Measurements from ENCODE around the gene GJA4.

Gene GJA4

GRCh38 chr1:34779962-34780361 is 12.8 kb upstream of the GJA4 start:
- no peaks in the 10 kb centered on the region for H3K4me1 ChIP-seq (ENCODE audit: control insufficient read depth, insufficient read depth, low read length)
- H3K9me3 ChIP-seq (ENCODE audit: control insufficient read depth, low read length), result no peaks in the 10 kb centered on the region
- WGBS, 2 experiments, result 88 to 90% methylated on average over 5 of the region's 5 CpGs
- no peak overlapping the region for H3K27ac ChIP-seq (ENCODE audit: insufficient read depth, low read depth, low read length, poor library complexity, severe bottlenecking)
- H3K4me3 ChIP-seq (ENCODE audit: insufficient read depth, low read depth, low read length), result no peak overlapping the region
- H3K36me3 ChIP-seq (ENCODE audit: control insufficient read depth, insufficient read depth, low read length), result no peaks in the 10 kb centered on the region
- peaks cover 61% of the 10 kb centered on the region for H3K27me3 ChIP-seq (ENCODE audit: control insufficient read depth, insufficient read depth, low read length, poor library complexity, severe bottlenecking)

- 80 to 89% methylated on average over 1 of the region's 2 CpGs for WGBS, 2 experiments
- no peak overlapping the region for H3K27ac ChIP-seq (ENCODE audit: insufficient read depth, low read depth, low read length, poor library complexity, severe bottlenecking)
- peaks cover 64% of the 10 kb centered on the region for H3K27me3 ChIP-seq (ENCODE audit: control insufficient read depth, insufficient read depth, low read length, poor library complexity, severe bottlenecking)
These were observed 12.3 kb upstream of the GJA4 start for GRCh38 chr1:34780528-34780927.

GRCh38 chr1:34781071-34781843 is 11.5 kb upstream of the GJA4 start, which contains the start of gene GJB3:
GJB3 (plus strand) TSS chr1:34781214; CDS start chr1:34784763, 3,549 bp downstream.
- peaks cover 68% of the 10 kb centered on the region for H3K27me3 ChIP-seq (ENCODE audit: control insufficient read depth, insufficient read depth, low read length, poor library complexity, severe bottlenecking)
- no peaks in the 10 kb centered on the region for H3K9me3 ChIP-seq (ENCODE audit: control insufficient read depth, low read length)
- H3K27ac ChIP-seq (ENCODE audit: insufficient read depth, low read depth, low read length, poor library complexity, severe bottlenecking), result no peak within 1 kb of the TSS
- H3K36me3 ChIP-seq (ENCODE audit: control insufficient read depth, insufficient read depth, low read length), result no peaks in the 10 kb centered on the region
- H3K4me1 ChIP-seq (ENCODE audit: control insufficient read depth, insufficient read depth, low read length), result no peaks in the 10 kb centered on the region
- peak within 1 kb of the TSS; percentile 32 for H3K4me3 ChIP-seq (ENCODE audit: insufficient read depth, low read depth, low read length)
- WGBS, 2 experiments, result 2 to 3% methylated on average over 62 of the region's 62 CpGs

More at GRCh38 chr1:34780528-34780927, 12.3 kb upstream of the GJA4 start:
- Histone ChIP-seq H3K4me3 (ENCODE audit: insufficient read depth, low read depth, low read length) (no peak overlapping the region), H3K36me3 (ENCODE audit: control insufficient read depth, insufficient read depth, low read length) (no peaks in the 10 kb centered on the region), H3K4me1 (ENCODE audit: control insufficient read depth, insufficient read depth, low read length) (no peaks in the 10 kb centered on the region), H3K9me3 (ENCODE audit: control insufficient read depth, low read length) (no peaks in the 10 kb centered on the region)

GRCh38 chr1:34781844-34782391 is 10.9 kb upstream of the GJA4 start:
- Histone ChIP-seq H3K4me3 (ENCODE audit: insufficient read depth, low read depth, low read length) (peak overlapping the region; percentile 32), H3K27me3 (ENCODE audit: control insufficient read depth, insufficient read depth, low read length, poor library complexity, severe bottlenecking) (peaks cover 68% of the 10 kb centered on the region)
- 9% methylated on average over 18 of the region's 18 CpGs for WGBS, 2 experiments

GRCh38 chr1:34784751-34785221 is 8.0 kb upstream of the GJA4 start:
- Histone ChIP-seq H3K4me3 (ENCODE audit: insufficient read depth, low read depth, low read length) (no peak overlapping the region), H3K27me3 (ENCODE audit: control insufficient read depth, insufficient read depth, low read length, poor library complexity, severe bottlenecking) (peaks cover 58% of the 10 kb centered on the region), H3K27ac (ENCODE audit: insufficient read depth, low read depth, low read length, poor library complexity, severe bottlenecking) (no peak overlapping the region), H3K9me3 (ENCODE audit: control insufficient read depth, low read length) (no peaks in the 10 kb centered on the region), H3K4me1 (ENCODE audit: control insufficient read depth, insufficient read depth, low read length) (no peaks in the 10 kb centered on the region), H3K36me3 (ENCODE audit: control insufficient read depth, insufficient read depth, low read length) (no peaks in the 10 kb centered on the region)
- WGBS, 2 experiments, result 93 to 94% methylated on average over 28 of the region's 28 CpGs

More at GRCh38 chr1:34781844-34782391, 10.9 kb upstream of the GJA4 start:
- Histone ChIP-seq H3K27ac (ENCODE audit: insufficient read depth, low read depth, low read length, poor library complexity, severe bottlenecking) (no peak overlapping the region), H3K4me1 (ENCODE audit: control insufficient read depth, insufficient read depth, low read length) (no peaks in the 10 kb centered on the region), H3K9me3 (ENCODE audit: control insufficient read depth, low read length) (no peaks in the 10 kb centered on the region), H3K36me3 (ENCODE audit: control insufficient read depth, insufficient read depth, low read length) (no peaks in the 10 kb centered on the region)

GRCh38 chr1:34785231-34785874 is 7.4 kb upstream of the GJA4 start:
- 91 to 92% methylated on average over 22 of the region's 22 CpGs for WGBS, 2 experiments
- H3K4me3 ChIP-seq (ENCODE audit: insufficient read depth, low read depth, low read length), result no peak overlapping the region
- H3K36me3 ChIP-seq (ENCODE audit: control insufficient read depth, insufficient read depth, low read length), result no peaks in the 10 kb centered on the region
- no peak overlapping the region for H3K27ac ChIP-seq (ENCODE audit: insufficient read depth, low read depth, low read length, poor library complexity, severe bottlenecking)
- peaks cover 52% of the 10 kb centered on the region for H3K27me3 ChIP-seq (ENCODE audit: control insufficient read depth, insufficient read depth, low read length, poor library complexity, severe bottlenecking)
- H3K9me3 ChIP-seq (ENCODE audit: control insufficient read depth, low read length), result no peaks in the 10 kb centered on the region
- no peaks in the 10 kb centered on the region for H3K4me1 ChIP-seq (ENCODE audit: control insufficient read depth, insufficient read depth, low read length)

- Histone ChIP-seq H3K36me3 (ENCODE audit: control insufficient read depth, insufficient read depth, low read length) (no peaks in the 10 kb centered on the region), H3K4me1 (ENCODE audit: control insufficient read depth, insufficient read depth, low read length) (no peaks in the 10 kb centered on the region), H3K27me3 (ENCODE audit: control insufficient read depth, insufficient read depth, low read length, poor library complexity, severe bottlenecking) (peaks cover 46% of the 10 kb centered on the region), H3K9me3 (ENCODE audit: control insufficient read depth, low read length) (no peaks in the 10 kb centered on the region), H3K4me3 (ENCODE audit: insufficient read depth, low read depth, low read length) (no peak overlapping the region), H3K27ac (ENCODE audit: insufficient read depth, low read depth, low read length, poor library complexity, severe bottlenecking) (no peak overlapping the region)
- 60 to 65% methylated on average over 4 of the region's 4 CpGs for WGBS, 2 experiments
These were observed 6.8 kb upstream of the GJA4 start for GRCh38 chr1:34785875-34786470.

GRCh38 chr1:34786521-34787325 is 6.1 kb upstream of the GJA4 start:
- H3K9me3 ChIP-seq (ENCODE audit: control insufficient read depth, low read length), result no peaks in the 10 kb centered on the region
- WGBS, 2 experiments, result 52 to 53% methylated on average over 14 of the region's 14 CpGs
- H3K27ac ChIP-seq (ENCODE audit: insufficient read depth, low read depth, low read length, poor library complexity, severe bottlenecking), result no peak overlapping the region
- no peaks in the 10 kb centered on the region for H3K36me3 ChIP-seq (ENCODE audit: control insufficient read depth, insufficient read depth, low read length)
- H3K4me1 ChIP-seq (ENCODE audit: control insufficient read depth, insufficient read depth, low read length), result no peaks in the 10 kb centered on the region
- H3K4me3 ChIP-seq (ENCODE audit: insufficient read depth, low read depth, low read length), result no peak overlapping the region
- peaks cover 42% of the 10 kb centered on the region for H3K27me3 ChIP-seq (ENCODE audit: control insufficient read depth, insufficient read depth, low read length, poor library complexity, severe bottlenecking)

- no peaks in the 10 kb centered on the region for H3K9me3 ChIP-seq (ENCODE audit: control insufficient read depth, low read length)
- peaks cover 42% of the 10 kb centered on the region for H3K27me3 ChIP-seq (ENCODE audit: control insufficient read depth, insufficient read depth, low read length, poor library complexity, severe bottlenecking)
- H3K27ac ChIP-seq (ENCODE audit: insufficient read depth, low read depth, low read length, poor library complexity, severe bottlenecking), result no peak overlapping the region
- WGBS, 2 experiments, result 59 to 62% methylated on average over 9 of the region's 9 CpGs
- no peak overlapping the region for H3K4me3 ChIP-seq (ENCODE audit: insufficient read depth, low read depth, low read length)
- peaks cover 3% of the 10 kb centered on the region for H3K4me1 ChIP-seq (ENCODE audit: control insufficient read depth, insufficient read depth, low read length)
- no peaks in the 10 kb centered on the region for H3K36me3 ChIP-seq (ENCODE audit: control insufficient read depth, insufficient read depth, low read length)
These were observed 5.1 kb upstream of the GJA4 start for GRCh38 chr1:34787461-34788420.

Measured in ectodermal cell (in vitro differentiated cells).